ENCODE measurements around the gene KCNMB2.
"Not testable (repeated sequence)": the region's sequence is repeated elsewhere in the genome, so short reads cannot be mapped to it uniquely, and the experiment has no call there.

- not testable (repeated sequence) for TF ChIP-seq YY1 (IDR thresholded peaks at IDR 0.05; ENCODE audit: insufficient read depth, insufficient read length); ZNF274 (IDR thresholded peaks at IDR 0.05; ENCODE audit: low read depth, low read length)
Measured at GRCh38 chr3:178549426-178549825, 13.2 kb downstream of the KCNMB2 start.

Data from NT2/D1 (cell line).